HG02798 (cell line): ENCODE data around the gene SWAP70.
"Not testable (repeated sequence)": the region's sequence is repeated elsewhere in the genome, so short reads cannot be mapped to it uniquely, and the experiment has no call there.

Source experiments
- ATAC-seq: cut with Tn5 transposase; IDR thresholded peaks from one replicate; pipeline ENCODE4 v1.9.1; 2021; ENCODE audit warnings: mild to moderate bottlenecking; ENCODE audit not compliant: unreplicated experiment, poor library complexity

SWAP70 gene

DNA sequence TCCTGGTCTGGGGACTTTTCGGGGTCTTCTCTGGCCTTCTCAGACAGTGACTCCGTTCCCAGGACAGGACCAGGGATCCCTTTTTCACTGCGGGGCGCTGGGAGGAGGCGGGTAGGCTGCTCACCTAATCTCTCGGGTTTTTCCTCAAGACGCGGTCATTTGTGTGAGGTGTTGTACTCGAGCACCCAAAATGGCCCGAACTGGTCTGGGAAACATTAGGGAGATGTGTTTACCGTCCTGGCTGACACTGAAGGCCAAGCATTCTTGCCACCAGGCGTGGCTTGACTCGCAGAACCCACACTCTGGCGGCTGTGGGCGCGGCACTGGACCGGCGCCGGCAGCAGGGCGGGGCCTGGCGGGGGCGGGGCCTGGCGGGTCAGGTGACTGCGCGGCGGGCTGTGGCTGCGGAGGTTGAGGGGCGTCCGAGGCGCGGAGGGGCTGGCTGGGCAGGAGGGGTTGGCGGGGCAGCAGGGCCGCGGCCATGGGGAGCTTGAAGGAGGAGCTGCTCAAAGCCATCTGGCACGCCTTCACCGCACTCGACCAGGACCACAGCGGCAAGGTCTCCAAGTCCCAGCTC lies at the start of gene SWAP70:
Gene SWAP70, plus strand, starts transcription at position 379 of the 577 bp plus-strand sequence. Its CDS starts 103 bp downstream, at position 482.
- peak; percentile 92 for ATAC-seq

GRCh38 chr11:9615031-9615451 lies 48.8 kb upstream of the SWAP70 start:
- peak; percentile 56 for ATAC-seq

DNA sequence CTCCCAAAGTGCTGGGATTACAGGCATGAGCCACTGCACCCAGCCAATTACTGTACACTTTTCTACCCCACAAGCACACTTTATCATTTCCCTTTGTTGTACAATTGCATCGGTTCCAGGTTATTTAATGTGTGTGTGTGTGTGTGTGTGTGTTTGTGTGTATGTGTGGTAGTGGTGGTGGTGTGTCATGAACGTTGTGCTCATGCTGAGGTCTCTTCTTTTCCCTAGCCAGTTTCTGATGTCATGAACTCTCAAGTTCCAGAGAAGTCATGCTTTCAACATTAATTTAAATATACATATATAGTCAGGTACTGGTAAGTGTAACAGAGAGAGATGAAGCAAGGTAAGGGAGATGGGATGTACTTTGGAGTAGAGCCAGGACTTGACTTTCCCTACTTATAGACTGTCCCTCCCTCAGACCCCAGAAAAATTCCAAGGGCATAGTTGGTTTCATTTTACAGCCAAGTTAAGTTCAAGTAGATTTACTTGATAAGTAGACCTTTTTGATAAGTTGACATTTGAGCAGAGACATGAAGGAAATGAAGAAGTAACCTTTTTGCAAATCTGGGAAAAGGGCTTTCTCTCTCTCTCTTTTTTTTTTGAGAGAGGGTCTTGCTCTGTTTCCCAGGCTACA lies 47.7 kb upstream of the SWAP70 start:
- ATAC-seq: no peak

DNA sequence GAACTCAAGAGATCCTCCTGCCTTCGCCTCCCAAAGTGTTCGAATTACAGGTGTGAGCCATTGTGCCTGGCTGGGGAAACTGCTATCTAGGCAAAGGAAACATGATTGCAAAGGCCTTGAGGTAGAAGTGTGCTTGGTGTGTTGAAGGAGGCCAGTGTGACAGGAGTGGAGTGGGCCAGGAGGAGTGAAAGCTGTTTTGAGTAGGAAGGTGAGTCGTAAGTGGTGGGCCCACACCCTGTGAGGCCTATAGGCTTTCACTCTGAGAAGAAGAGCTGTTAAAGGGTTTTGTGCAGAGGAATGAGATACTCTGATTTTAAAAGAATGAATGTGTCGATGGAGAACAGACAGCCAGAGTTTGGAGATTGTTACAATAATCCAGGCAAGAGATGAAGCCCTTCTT lies 47.0 kb upstream of the SWAP70 start:
- ATAC-seq: no peak

DNA sequence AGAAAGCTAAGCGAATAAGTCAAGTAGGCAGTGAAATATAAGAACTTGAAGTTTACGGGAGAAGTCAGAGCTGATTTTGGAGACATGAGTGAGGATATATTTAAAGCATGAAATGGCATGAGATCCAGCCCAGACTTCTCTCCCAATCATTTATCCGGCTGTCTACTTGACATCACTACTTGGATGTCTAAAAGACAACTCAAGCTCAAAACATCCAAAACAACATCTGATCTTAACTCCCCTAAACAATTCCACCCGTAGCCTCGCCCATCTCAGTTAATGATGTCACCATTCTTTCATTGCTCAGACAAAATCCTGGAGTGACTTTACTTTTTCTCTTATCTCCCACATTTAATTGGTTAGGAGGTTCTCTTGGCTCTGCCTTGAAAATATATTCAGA lies 45.9 kb upstream of the SWAP70 start:
- ATAC-seq: no peak

- no peak for ATAC-seq
Measured at GRCh38 chr11:9619004-9619403, 44.9 kb upstream of the SWAP70 start.

DNA sequence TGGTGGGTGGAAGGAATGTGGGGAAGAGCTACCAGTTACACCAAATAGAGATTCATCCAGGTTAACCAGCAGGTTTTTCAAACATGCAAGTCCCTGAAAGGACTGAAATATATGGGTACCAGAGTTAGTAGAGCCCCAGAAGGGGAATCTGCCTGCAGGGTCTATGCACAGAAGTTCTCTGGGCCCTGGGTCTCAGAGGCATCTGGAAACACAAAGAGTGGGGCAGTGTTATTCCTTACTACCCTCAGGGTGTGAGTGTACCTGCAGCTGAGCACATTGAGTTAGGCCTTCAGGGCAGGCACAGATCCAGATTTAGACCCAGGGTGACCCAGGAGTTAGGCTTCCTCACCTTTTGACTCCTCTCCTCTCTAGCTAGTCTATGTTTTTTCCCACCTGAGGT lies 43.9 kb upstream of the SWAP70 start:
- ATAC-seq: no peak

DNA sequence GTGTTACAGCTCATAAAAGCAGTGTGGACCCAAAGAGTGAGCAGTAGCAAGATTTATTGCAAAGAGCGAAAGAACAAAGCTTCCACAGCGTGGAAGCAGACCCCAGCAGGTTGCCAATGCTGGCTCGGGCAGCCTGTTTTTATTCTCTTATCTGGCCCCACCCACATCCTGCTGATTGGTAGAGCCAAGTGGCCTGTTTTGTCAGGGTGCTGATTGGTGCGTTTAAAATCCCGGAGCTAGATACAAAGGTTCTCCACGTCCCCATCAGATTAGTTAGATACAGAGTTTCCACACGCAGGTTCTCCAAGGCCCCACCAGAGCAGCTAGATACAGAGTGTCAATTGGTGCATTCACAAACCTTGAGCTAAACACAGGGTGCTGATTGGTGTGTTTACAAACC lies 41.5 kb upstream of the SWAP70 start:
- ATAC-seq: not testable (repeated sequence)

- not testable (repeated sequence) for ATAC-seq
Measured at GRCh38 chr11:9623053-9623452, 40.8 kb upstream of the SWAP70 start.

DNA sequence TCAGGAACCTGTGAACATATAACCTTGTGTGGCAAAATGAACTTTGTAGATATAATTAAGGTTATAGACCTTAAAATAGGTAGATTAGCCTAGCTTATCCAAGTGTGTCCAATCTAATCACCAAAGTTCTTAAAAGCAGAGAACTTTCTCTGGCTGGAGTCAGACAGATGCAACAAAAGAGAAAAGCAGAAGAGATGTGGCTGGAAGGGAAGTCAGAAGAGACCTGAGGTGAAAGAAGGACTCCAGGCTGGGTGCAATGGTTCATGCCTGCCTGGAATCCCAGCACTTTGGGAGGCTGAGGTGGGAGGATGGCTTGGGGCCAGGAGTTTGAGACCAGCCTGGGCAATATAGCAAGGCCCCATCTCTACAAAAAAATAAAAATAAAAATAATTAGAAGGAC lies 39.4 kb upstream of the SWAP70 start:
- no peak for ATAC-seq

DNA sequence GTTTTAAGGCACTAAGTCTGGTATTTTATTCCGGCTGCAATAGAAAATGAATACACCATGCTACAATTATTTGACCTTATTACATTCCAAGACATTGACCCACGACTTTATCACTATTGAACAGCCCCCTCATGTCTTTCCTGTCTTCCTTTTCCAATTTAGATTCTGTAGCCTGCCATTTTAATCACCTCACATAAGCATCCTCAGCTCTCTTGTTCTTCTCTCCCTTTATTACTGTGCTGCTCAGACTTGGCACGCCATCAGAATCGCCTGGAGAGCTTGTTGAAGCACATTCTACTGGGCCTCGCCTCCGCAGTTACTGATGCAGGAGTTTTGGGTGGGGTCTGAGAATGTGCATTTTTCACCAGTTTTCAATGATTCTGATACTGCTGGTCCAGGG lies 38.7 kb upstream of the SWAP70 start:
- ATAC-seq: no peak

DNA sequence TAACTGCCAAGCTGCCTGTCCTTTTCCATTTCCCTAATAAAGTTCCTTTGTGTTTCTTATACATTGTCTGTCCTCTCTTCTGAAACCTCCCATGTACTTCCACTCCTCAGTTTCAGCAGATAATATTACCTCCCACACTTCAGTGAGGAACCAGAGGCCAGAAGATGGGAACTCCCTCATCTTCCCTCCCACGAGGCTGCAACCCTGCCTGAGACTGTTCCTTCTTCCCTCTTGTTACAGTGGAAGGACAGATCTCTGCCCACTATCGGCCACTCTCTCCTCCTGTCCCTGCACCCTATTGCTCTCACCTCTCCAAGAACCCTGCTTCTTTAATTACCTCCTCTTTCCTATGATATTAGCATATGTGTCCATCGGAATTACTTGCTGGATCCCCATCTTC lies 38.1 kb upstream of the SWAP70 start:
- ATAC-seq: no peak

- ATAC-seq: peak; percentile 48
Measured at GRCh38 chr11:9626496-9627394, 37.1 kb upstream of the SWAP70 start.

- ATAC-seq: no peak
Measured at GRCh38 chr11:9629064-9629463, 34.8 kb upstream of the SWAP70 start.

DNA sequence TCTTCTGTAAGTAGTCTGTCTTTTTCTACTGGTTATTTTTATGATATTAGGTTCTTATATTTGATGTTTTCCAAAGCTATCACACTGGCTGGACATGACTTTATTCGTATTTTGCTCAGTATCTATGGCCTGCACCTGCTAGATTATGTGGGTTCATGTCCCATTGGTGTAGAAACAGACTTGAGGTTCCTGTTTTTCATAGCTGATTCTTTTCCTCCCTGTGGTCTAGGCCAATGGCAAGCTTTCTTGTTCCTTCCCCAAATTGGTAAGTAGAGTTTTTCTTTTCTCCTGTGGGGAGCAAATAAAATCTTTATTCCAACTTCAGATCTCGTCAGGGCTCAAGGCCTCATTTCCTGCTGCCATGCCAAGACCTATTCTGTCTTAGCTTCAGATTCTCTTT lies 30.2 kb upstream of the SWAP70 start:
- no peak for ATAC-seq

DNA sequence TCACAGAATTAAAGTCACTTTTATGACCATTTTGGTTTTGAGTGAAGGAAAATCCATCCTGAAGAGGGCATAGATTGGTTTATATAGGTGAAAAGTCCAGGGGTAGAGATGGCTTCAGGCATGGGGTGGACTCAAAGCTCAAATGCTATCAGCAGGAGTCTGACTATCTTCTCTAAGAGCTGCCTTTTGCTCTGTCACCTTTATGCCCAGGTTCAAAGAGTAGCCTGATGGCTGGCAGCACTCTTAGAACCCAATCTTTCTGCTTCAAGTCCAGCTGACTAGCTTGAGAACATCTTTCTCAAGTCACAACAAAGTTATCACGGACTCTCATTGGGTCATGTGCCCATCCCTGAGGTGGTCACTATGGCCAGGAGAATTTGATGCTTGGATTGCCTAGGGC lies 27.2 kb upstream of the SWAP70 start:
- no peak for ATAC-seq

- ATAC-seq: no peak
Measured at GRCh38 chr11:9639099-9639498, 24.8 kb upstream of the SWAP70 start.

GRCh38 chr11:9639985-9640384 lies 23.9 kb upstream of the SWAP70 start:
- no peak for ATAC-seq

DNA sequence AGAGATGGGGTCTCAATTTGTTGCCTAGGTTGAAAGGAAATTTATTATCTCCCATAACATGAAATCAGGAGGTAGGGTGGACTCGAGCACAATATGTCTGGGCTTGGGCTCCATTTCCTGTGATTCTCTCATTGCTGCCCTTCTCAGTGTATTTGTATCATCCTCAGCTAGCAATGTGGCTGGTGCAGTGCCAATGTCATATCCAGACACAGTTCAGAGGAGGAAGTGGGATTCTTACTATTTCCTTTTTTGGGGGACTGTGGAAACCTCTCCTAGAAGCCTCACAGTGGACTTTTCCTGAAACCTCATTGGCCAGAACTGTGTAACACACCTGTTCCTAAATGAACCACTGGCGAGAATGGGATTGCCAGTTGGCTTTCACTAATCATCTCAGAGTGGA lies 21.0 kb upstream of the SWAP70 start:
- no peak for ATAC-seq

GRCh38 chr11:9643751-9644150 lies 20.1 kb upstream of the SWAP70 start:
- ATAC-seq: peak; percentile 73

DNA sequence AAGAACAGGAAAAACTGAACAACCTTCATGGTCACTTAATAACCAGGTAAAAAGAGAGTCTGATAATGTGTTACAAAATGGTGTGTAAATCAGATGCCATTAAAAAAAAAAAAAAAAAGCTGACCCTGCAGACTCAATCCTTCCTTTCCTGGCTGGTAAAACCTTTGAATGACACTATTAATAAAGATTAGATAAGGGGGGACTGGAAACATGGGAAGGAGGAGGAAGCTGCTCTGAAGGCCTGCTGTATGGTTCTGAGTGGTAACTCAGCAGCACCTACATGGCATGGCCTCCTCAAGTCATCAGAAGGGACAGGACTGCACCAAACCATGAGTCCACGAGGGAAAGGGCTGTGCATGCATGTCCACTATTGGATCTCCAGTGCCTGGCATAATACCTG lies 18.0 kb upstream of the SWAP70 start:
- no peak for ATAC-seq
